NCI-H2196 (cell line): ENCODE data around the gene ENPP3.

Source experiments
- DNase-seq: peaks from one replicate; lab custom pipeline; 2025; ENCODE audit not compliant: unreplicated experiment; lab: John Stamatoyannopoulos, UW

The ENPP3 gene

DNA sequence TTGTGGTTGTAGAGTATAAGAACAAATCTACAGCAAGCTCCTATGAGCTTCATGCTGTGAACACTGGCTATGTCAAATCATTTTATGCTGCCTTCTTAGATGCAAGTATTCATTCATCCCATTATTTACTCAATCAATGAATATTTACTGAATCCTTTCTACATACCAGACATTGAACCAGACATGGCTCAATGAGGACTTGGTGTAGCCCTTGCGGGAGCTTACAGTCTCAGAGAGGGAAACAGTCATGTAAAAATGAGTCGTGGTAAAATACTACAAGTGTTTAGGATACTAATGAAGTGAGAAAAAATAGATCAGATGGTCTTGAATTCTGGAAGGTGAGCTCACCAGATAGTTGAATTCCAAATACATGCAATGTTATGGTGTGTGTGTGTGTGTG lies 125.9 kb downstream of the ENPP3 start:
- no peak for DNase-seq

DNA sequence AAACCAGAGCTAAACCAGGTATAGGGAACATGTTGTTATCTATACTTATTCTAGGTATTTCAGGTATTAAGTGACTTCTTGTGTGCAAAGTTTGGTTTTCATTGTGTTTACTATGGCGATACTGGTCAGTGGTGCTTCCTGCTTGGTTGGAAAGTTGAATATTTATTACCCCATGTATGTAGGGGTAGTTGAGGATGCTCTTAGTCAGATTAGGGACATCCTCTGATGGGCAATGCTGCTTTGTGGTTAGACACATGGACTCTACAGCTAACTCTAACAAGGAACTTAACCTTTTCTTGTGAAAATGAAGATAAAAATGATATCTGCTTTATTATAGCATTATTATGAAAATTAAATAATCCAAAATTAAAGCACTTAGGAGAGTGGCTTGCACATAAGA lies 126.6 kb downstream of the ENPP3 start:
- no peak for DNase-seq

DNA sequence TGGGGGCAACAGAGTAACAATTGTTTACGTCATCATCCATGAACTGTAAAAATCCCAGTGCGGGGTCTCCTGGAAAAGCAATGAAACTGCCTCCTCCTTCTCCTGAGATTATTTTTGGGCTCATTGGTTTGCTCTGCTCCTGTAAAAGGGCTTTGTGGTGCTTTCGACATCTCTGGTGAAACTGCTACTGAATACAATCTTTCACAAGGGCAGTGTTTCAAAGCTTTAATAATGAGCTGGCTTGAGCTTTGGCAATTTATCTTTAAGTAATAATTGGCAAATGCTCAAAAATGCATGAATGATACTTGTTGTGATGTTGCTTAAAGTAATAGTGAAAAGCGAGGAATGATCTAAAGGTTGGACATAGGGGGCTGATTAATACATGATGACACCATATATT lies 127.2 kb downstream of the ENPP3 start:
- DNase-seq: no peak

GRCh38 chr6:131765081-131765803 lies 128.1 kb downstream of the ENPP3 start:
- DNase-seq: no peak

- DNase-seq: no peak
Observed at GRCh38 chr6:131765804-131766135, 128.7 kb downstream of the ENPP3 start.

- DNase-seq: no peak
Observed at GRCh38 chr6:131766631-131767030, 129.5 kb downstream of the ENPP3 start.

GRCh38 chr6:131768964-131769363 lies 131.9 kb downstream of the ENPP3 start:
- DNase-seq: no peak

DNA sequence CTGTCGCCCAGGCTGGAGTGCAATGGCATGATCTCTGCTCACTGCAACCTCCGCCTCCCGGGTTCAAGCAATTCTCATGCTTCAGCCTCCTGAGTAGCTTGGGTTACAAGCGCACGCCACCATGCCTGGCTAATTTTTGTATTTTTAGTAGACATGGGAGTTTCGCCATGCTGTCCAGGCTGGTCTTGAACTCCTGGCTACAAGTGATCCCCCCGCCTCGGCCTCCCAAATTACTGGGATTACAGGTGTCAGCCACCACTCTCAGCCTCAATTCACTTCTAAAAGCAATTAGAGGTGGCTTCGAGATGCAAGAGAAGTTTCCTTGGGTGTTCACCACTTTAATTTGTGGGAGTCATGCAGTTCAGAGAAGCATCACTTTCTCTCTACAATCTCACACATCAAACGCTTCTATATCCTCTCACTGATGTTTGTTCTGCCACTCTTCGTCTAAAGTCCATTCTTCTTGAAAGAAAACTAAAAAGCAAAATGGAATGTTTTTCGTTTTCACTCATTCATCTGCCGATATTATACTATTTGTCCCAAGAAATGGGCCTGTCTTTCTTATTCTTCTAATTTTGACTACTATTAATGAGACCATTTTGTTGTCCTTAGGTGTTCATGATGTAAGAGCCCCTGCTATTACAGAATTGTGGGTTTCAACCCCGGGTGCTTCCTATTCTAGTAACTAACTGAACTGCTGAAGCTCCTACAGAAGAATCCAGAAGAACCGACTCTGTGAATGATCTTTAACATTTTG lies 132.5 kb downstream of the ENPP3 start:
- no peak for DNase-seq

DNA sequence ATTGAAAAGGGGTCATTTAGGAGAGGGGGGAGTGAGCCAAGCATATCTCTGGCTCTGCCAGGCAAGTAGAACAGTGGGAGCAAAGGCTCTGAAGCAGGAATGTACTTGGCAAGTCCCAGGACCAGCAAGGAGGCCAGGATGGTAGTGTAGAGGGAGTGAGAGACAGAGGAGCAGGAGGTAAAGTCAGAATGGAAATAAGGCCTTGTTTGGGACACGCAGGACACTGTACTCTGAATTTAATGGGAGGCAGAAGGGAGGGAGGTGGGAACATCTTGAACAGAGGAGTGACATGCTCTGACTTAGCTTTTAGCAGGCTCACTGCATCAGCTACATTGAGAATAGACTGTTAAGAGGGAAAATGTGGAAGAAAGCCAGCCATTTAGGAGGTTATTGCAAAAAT lies 133.7 kb downstream of the ENPP3 start:
- DNase-seq: no peak

DNA sequence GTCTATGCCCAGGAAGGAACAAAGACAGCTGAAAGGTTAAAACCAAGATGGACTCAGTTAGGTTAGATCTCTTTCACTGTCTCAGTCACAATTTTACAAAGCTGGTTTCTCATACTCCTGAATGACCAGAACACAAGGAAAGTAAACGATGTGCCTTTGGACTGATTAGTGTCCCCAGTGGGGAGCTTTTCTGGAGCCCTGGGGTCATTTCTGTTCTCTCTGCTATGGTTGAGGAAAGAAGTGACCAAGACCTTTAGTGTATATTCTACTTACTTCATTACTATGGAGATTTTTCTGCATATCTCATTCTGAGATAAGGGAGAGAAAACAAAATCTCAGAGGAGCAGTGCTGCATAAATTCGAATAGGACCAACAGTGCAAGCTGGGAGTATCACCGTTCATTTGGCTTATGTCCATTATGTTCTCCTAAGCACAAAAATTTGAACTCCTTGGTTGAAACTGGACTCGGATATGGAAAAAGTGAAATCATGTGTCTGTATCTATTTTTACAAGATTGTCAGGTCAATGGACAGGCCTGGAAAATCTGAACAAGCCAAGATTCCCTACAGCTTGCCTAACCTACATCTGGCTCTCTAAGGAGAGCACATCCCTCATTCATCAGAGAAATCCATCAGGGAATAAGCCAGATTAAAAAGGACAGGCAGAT lies 136.3 kb downstream of the ENPP3 start:
- DNase-seq: no peak

DNA sequence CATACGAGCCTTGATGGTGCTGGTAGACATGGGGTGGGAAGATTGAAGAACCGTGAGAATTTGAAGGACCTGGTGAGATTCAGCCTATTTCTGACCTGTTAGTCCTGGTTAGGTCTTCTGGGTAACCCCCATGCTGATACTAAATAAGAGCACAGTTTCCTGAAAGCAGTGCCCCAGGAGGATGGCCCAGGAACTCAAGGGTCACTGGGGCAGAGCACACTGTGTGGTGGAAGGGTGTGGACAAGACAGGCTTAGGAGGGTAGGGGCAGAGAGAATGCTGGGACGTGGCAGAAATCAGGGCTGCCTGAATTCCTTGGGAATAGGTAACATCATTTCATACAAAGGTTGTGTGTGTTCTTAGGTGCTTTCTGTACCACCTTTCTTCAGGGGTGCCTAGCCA lies 138.8 kb downstream of the ENPP3 start:
- DNase-seq: no peak

DNA sequence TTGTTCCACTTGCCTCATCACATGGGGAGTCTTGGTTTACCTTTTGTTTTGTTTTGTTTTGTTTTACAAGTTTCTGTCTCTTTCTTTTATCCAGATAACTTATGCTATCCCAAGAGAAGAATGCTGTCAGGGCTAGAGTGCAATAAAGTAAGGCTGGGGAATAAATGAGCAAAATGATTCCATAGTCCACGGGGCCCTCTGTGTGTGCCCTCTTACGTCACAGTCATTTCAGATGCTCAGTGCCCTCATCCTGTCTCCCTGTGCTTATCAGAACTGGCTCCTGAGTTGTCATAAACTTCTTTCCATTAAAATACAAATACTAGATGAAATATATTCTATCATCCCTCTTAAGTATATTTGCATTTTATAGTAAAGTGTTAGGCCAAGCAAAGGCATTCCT lies 139.9 kb downstream of the ENPP3 start:
- no peak for DNase-seq

GRCh38 chr6:131778169-131778568 lies 141.1 kb downstream of the ENPP3 start:
- no peak for DNase-seq

GRCh38 chr6:131779304-131779703 lies 142.2 kb downstream of the ENPP3 start:
- no peak for DNase-seq

- DNase-seq: no peak
Observed at GRCh38 chr6:131780600-131780999, 143.5 kb downstream of the ENPP3 start.

DNA sequence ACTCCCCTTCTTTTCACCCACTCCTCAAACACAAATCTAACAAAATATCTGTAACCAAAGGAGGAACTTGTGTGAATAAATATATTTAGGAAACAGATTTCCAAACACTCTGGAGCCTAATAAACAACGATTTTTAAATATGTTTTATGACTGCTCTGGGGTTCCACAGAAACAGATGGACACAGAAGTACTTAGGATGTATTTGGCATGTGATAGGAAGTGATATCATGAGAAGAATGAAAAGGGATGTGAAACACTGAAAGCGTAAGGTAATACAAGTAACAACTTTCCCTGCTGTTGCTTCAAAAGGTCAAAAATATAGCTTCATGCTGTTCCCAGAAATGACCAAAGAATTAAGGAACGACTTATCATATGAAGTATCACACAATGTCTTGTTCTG lies 144.6 kb downstream of the ENPP3 start:
- DNase-seq: no peak

- no peak for DNase-seq
Observed at GRCh38 chr6:131782764-131783163, 145.7 kb downstream of the ENPP3 start.

DNA sequence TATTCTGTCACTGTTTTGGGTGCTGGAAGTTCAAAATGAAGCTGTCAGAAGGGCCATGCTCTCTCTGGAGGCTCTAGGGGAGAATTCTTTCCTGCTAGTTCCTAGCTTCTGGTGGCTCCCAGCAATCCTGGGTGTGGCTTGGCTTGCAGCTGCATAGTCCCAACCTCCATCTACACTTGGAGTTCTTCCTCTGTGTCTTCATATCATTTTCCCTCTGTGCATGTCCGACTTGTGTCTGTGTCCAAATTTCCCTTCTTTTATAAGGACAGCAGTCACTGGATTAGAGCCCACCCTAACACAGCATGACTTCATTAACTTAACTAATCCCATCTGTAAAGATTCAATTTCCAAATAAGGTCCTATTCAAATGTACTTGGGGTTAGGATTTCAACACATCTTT lies 147.5 kb downstream of the ENPP3 start:
- no peak for DNase-seq

GRCh38 chr6:131787079-131787478 lies 150.0 kb downstream of the ENPP3 start:
- no peak for DNase-seq

GRCh38 chr6:131787766-131788712 lies 150.9 kb downstream of the ENPP3 start:
- DNase-seq: no peak

DNA sequence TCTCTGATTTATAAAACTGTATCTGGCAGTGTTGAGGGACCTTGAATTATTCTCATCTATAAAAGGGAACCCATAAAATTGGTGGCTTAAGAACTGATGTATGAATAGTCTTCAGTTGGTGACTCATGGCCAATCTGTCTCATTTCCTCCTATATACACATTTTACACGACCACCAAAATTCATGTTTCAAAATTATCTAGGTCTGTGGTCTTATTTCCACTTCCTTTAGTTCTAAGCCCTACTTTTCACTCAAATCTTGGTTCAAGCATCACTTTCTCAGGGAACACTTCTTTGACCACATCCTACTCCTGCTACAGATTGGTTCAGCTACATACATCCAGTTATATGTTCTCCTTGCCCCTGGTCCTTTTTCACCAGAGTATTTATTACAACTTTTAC lies 152.1 kb downstream of the ENPP3 start:
- DNase-seq: no peak
